Caki2 (cell line): ENCODE results near the gene TMPRSS13. TPM values are rescaled to one million over a fixed set of nuclear protein-coding genes. Genes with fewer than 3 reads are reported as not detected.

ENCODE experiments used
- DNase-seq: peaks from one replicate; pipeline ENCODE4 v3.0.0-alpha.2; 2015; ENCODE audit warnings: low read depth
- in situ Hi-C: cut with HindIII; loops from 2 replicates; pipeline ENCODE4 v1.10.0; 2016; ENCODE audit warnings: low sequenced_read_pairs, low pct_unique_long_range_greater_than_20kb, mixed read lengths
- total RNA-seq: library from RNA; depleted of rRNA; stranded (reverse); fragments of >200 nt; shearing (Covaris generic); gene quantifications from 2 replicates; pipeline ENCODE4 v1.2.3, GENCODE V29; 2014; ENCODE audit warnings: low replicate concordance; rRNA removed

TMPRSS13 gene
- total RNA-seq, 1 experiment from 2014 or later = not detected

DNA sequence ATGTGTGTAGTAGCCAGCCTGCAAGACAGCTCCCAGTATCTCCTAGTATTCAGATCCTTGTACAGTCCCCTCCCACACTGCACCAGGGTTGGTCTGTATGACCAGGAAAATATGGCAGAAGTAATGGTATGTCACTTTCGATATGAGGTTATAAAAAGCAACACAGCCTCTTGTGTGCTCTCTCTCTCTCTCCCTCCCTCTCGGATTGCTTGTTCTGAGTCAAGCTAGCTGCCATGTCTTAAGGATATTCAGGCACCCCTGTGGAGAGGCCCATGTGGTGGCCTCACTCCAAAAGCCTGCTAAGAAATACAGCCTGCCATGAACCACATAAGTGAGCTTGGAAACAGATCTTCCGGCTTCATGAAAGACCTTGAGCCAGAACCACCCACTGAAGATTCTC lies 78.1 kb downstream of the TMPRSS13 start:
- in situ Hi-C loops = no loop called here

More for the DNA sequence above, 78.1 kb downstream of the TMPRSS13 start:
- no peak for DNase-seq

Other genes with a start within 250 kb of the TMPRSS13 start
- 1.4 and 5.4 TPM in 2 replicates for gene DSCAML1, start 132.2 kb downstream of the TMPRSS13 start, total RNA-seq
- 427 and 456 TPM in 2 replicates for gene FXYD2, start 104.7 kb downstream of the TMPRSS13 start, total RNA-seq
- gene FXYD6, start 52.7 kb downstream of the TMPRSS13 start, total RNA-seq = not detected in 2 replicates
- not detected in 2 replicates for gene IL10RA, start 57.0 kb upstream of the TMPRSS13 start, total RNA-seq
- not detected in 2 replicates for gene TMPRSS4, start 147.7 kb upstream of the TMPRSS13 start, total RNA-seq
- gene SMIM35, start 157.6 kb upstream of the TMPRSS13 start, total RNA-seq = not detected in 2 replicates
- 0.38 and 0.68 TPM in 2 replicates for gene SCN4B, start 223.4 kb upstream of the TMPRSS13 start, total RNA-seq
- not detected in 2 replicates for gene SCN2B, start 247.2 kb upstream of the TMPRSS13 start, total RNA-seq